GM21737 (cell line): ENCODE results near the gene CNTNAP2.

ENCODE experiments used
- ATAC-seq: cut with Tn5 transposase; IDR thresholded peaks from one replicate; pipeline ENCODE4 v1.9.1; 2021; ENCODE audit warnings: mild to moderate bottlenecking, moderate library complexity; ENCODE audit not compliant: unreplicated experiment

Gene CNTNAP2

GRCh38 chr7:148210804-148211325, 2094.3 kb downstream of the CNTNAP2 start:
- no peak for ATAC-seq

- no peak for ATAC-seq
Measured at GRCh38 chr7:148211740-148212151, 2095.1 kb downstream of the CNTNAP2 start.

DNA sequence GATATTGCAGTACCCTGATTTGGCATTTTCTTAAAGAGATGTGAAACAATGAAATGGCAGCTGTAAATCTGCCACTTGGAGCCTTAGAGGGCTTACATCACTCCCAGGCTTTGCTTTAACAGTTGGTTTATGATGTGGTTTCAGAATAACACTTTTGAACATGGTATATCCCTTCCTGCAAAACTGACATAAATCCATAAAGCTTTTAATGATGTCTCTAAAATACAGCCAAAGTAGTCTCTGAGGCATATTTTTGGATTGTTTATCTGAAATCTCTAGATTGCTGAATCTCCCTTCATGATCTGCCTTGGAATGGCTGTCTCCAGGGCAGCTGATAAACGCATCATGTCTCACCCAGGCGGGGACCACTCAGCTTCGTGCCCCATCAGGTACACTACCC, 2096.1 kb downstream of the CNTNAP2 start:
- ATAC-seq: no peak

- no peak for ATAC-seq
Measured at GRCh38 chr7:148214101-148214500, 2097.5 kb downstream of the CNTNAP2 start.

- ATAC-seq: no peak
Measured at GRCh38 chr7:148218603-148219002, 2102.0 kb downstream of the CNTNAP2 start.

- no peak for ATAC-seq
Measured at GRCh38 chr7:148222721-148223120, 2106.1 kb downstream of the CNTNAP2 start.

DNA sequence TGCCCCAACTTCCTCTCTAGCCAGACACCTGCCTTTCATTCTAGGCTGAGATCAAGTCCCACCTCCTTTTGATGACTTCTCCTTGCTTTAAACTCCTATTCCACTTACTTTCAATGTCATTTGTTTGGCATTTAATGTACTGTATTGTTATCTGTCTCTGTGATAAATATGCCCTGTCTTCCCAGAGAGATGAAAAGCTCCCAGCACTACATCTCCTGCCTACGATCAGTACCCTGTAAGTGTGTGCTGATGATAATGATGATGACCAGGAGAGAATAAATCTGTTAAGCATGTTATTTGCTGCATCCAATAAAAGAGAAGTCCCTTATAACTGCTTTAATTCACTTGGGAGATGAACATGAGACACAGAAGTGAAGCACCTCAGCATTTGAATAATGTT, 2106.6 kb downstream of the CNTNAP2 start:
- ATAC-seq: no peak

DNA sequence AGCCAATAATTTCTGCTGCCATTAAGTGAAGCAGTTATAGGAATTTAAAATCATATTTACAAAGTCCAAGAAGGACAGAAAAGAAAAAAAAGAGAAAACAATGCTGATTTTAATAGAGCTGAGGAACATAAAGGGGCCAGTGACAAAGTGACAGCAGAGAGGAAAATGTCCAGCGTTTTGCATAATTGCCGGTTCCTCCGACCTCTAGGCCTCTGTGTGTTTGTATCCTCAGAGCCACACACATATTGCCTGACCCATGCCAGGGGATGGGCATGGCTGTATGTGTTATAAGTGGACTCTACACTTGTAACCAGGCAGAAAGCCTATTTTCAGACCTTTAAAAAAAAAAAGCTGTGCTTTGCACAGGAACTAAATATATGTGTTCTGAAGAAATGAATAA, 2107.1 kb downstream of the CNTNAP2 start:
- ATAC-seq: no peak

DNA sequence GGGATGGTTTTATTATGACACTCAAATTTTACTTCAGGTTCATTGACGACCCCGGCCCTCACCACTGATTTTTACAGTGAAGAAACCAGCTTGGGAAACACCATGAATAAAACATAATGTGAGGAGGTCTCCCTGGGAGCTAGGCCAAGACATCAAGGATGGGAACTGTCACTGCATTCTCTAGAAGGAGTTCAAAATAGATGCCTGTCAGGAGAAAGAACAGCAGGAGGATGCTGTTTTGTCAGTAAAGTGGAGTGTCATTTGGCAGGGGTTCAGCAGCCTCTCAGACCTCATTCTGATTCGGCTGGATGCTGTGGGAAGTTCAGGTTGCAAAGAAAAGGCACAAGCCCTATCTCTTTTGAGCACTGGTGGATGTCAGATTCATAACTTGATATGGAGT, 2113.7 kb downstream of the CNTNAP2 start:
- no peak for ATAC-seq

DNA sequence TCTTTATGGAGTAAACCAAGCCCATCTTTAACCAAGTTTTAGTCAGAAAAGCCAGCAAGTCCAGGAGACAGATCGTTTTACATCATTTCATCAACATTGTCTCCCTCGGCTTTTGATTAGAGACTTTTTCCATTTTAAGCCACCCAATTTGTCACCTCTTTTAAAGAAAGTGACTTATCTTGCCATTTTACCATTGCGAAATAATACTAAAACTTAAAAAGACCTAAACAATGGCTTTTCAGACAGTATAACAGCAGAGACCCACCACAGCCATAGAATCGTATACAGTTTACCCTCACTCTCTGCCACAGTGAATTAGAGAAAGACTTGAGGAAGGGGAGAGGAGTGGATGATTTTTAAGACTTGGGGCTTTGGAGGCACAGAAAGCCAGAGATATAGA, 2114.3 kb downstream of the CNTNAP2 start:
- no peak for ATAC-seq

DNA sequence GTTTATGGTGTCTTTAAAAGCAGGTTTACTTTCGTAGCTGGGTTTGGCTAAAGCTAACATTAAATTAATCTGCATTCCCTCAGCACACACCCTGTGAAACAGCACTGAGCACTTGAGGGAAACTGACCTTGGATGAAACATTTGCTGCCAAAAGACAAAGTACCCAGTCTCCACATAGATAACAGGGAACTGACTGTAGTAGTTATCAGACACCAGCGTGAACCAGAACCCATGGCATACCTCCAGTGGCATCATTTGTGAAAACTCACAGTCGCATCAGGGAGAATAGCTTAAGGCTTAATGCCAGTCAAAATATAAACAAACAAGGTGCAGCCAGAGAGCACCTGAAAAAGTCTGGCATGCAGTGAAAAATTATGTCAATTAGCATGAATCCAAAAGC, 2116.2 kb downstream of the CNTNAP2 start:
- no peak for ATAC-seq

DNA sequence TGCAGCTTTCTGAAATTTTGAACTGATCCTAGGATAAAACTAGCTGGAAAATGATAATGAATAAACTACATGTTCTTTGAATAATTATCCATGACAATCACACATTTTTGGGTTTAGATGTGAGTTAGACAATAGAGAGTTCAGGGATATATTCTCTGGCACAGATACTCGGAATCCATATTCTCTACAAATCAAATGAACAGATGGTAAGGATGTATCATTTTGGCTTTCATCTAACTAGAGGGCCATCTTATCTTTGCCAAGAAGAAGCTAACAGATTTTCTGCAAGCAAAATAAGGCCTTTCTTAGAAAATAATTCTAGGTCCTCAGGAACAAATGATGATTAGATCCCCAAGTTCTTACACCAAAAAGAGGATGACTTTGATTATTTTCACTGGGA, 2118.1 kb downstream of the CNTNAP2 start:
- ATAC-seq: no peak

DNA sequence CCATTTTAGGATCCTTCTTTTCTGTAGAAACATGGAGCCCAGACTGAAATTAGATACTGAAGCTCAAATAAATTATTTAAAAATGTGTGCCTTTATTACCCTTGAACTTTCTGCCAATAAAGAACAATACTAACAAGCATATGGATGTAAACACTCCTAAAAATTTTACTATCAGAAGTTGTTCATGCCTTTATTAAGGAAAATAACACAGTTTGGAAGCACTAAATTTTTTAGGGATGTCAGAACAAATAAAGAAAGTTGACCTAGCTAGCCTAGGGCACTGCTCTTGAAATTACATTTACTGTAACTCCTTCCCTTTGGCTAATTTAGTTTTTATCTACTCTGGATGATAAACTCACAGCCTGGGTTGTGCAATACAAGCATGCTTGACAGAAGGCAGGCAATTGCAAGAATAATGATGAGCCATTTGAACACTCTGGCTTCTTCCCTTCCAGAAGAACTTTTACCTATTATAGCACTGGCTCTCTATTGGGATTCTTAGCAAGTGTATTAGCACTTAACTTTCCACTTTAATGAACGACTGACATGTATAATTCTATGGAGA, 2122.2 kb downstream of the CNTNAP2 start:
- ATAC-seq: no peak

DNA sequence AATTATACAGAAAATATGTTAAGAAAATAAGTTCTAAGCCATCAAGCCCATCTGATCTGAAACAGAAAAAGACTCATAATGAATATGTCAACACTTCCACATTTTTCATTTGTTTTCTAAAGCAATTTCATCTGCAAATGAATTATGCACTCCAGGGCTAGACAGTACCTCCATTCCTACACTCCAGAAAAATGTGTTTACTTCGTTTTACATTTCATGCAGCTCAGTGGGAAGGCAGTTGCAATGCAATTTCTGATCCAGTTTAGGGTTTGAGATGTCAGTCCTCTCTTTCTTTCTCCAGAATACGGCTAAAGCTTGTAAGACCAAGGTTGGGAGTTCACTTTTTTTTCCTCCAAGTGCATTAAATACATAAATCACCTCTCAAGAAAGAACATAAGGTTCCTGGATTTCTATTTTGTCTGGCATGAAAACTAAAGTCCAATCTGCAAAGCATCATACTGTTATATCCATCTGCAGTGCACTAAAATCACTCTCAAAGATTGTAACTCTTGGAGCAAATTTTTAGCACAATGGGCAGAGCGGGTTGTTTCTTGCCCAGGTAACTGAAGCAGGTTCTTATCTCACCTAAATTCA, 2125.2 kb downstream of the CNTNAP2 start:
- no peak for ATAC-seq

- ATAC-seq: no peak
Measured at GRCh38 chr7:148242294-148242821, 2125.8 kb downstream of the CNTNAP2 start.

DNA sequence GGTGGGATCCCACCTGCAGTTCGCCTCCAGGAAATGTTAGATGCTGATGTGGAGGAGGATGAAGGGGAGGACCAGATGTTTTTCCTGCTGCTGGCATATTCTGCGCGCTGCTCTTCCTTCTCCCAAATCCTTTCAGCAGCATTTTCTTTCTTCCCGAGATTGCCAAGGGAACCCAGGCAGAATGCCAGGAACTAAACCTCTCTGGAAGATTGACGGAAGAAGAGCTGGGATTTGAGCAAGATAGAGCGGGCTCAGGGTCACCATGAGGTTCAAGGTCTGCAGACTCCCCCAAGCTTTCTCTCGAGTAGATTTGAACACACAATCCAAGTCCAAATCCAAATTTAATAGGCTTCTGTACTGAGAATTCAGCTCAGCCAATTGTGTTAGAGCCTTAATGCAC, 2128.8 kb downstream of the CNTNAP2 start:
- ATAC-seq: no peak

DNA sequence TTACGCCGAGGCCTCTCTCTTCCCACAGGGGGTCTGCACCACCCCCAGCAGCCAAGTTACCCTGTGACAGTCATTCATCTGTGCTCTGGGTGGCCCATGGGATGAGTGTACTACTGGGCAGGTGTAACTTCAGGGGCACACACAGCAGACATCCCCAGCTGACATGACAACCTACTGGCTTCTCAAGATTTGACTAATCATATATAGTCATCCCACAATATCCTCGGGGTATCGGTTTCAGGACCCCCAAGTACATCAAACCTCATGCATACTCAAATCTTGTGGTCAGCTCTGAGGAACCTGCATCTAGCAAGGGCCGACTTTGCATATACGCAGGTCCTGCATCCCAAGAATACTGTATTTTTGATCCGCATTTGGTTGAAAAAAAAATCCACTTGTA, 2137.0 kb downstream of the CNTNAP2 start:
- peak; percentile 51 for ATAC-seq

DNA sequence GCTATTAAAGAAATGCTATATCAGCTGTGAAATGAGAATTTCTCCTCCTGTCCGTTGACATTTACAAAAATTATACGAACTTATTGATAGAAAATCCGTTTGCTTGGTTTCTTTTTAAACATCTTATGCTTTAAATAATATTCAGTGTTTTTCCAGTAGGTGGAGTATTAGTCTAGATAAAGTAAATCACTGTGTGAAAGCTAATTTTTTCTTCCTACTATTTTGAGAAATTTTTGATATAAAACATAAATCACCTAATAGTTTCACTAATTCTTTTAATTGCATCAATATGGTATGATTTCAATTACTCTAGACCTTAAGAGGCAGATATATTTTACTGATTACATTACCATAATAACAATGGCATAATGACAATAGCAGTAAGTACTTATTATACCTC, 2138.7 kb downstream of the CNTNAP2 start:
- ATAC-seq: no peak

DNA sequence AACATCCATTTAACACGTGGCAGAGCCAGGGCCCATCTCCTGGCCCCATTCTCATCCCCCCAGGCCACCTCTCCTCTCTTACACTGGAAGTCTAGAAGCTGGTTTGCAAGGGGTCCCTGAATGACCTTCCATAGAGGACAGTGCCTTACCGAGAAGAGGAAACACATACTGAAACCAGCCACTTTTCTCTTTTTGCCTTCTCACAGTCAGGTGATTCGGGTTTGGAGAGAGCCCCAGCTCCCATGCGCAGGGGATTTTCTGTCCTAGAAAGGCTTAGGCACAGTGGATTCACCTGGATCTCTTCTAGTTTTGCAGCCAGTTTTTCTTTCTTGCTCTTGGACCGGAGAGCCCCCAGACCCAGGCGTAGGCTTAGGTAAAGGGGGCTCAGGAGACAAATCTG, 2139.8 kb downstream of the CNTNAP2 start:
- no peak for ATAC-seq

GRCh38 chr7:148260599-148260998, 2144.0 kb downstream of the CNTNAP2 start:
- no peak for ATAC-seq

- ATAC-seq: no peak
Measured at GRCh38 chr7:148261523-148261922, 2144.9 kb downstream of the CNTNAP2 start.

DNA sequence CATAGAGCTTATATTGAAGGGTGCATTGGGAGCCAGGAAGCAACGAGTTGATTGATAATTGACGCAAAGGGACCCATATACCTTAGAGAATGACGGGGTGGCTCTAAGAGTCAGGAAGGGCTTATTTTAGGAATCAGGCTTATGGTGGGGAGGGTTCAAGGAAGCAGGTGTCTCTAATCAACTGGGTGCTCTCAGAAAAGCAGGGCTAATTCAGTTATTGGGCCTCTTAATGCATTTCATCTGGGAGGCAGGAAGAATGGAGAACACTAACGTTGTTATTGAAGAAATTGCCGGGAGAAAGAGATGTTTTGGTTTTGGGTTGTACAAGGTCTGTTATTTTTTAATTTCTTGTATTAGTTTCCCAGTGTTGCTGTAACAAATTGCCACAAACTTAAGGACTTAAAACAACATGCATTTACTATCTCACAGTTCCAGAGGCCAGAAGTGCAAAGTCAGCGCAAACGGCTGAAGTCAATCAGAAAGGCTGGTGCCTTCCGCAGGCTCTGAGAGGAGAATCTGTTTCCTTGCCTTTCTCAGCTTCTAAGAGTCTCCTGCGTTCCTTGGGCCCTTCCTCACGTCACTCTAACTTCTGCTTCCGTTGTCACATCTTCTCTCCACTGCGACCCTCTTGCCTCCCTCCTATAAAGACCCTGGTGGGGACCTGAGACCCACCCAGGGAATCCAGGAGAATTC, 2145.5 kb downstream of the CNTNAP2 start:
- ATAC-seq: no peak
